ENCODE data around the gene DDX5.
"Not testable (repeated sequence)": the region's sequence is repeated elsewhere in the genome, so short reads cannot be mapped to it uniquely, and the experiment has no call there.

The DDX5 gene

GRCh38 chr17:64491034-64491860 lies 14.8 kb downstream of the DDX5 start:
- no peak for DNase-seq

- DNase-seq, result no peak
These were observed 17.8 kb downstream of the DDX5 start for GRCh38 chr17:64488301-64488700.

- DNase-seq, result no peak
These were observed 21.7 kb downstream of the DDX5 start for GRCh38 chr17:64484380-64484779.

- no peak for DNase-seq
These were observed 25.1 kb downstream of the DDX5 start for GRCh38 chr17:64480951-64481350.

- DNase-seq, result no peak
These were observed 28.2 kb downstream of the DDX5 start for GRCh38 chr17:64477849-64478248.

GRCh38 chr17:64472564-64472963 lies 33.5 kb downstream of the DDX5 start:
- DNase-seq, result no peak

GRCh38 chr17:64471440-64471839 lies 34.6 kb downstream of the DDX5 start:
- DNase-seq, result no peak

GRCh38 chr17:64470625-64471024 lies 35.5 kb downstream of the DDX5 start:
- no peak for DNase-seq

GRCh38 chr17:64466834-64467233 lies 39.3 kb downstream of the DDX5 start:
- DNase-seq, result not testable (repeated sequence)

GRCh38 chr17:64466019-64466735 lies 39.9 kb downstream of the DDX5 start:
- no peak for DNase-seq

GRCh38 chr17:64461788-64462187 lies 44.3 kb downstream of the DDX5 start:
- no peak for DNase-seq

- DNase-seq, result no peak
These were observed 45.1 kb downstream of the DDX5 start for GRCh38 chr17:64460955-64461354.

GRCh38 chr17:64459818-64460217 lies 46.3 kb downstream of the DDX5 start:
- DNase-seq, result not testable (repeated sequence)

- DNase-seq, result no peak
These were observed 46.8 kb downstream of the DDX5 start for GRCh38 chr17:64459284-64459747.

- no peak for DNase-seq
These were observed 47.3 kb downstream of the DDX5 start for GRCh38 chr17:64458756-64459155.

GRCh38 chr17:64457156-64457555 lies 48.9 kb downstream of the DDX5 start:
- no peak for DNase-seq

GRCh38 chr17:64455993-64456885 lies 49.9 kb downstream of the DDX5 start:
- no peak for DNase-seq

GRCh38 chr17:64449545-64449944 lies 56.5 kb downstream of the DDX5 start:
- DNase-seq, result no peak

- no peak for DNase-seq
These were observed 57.2 kb downstream of the DDX5 start, which contains the start of gene MILR1 for GRCh38 chr17:64448665-64449512. Gene MILR1, plus strand, starts transcription at chr17:64449115. Its CDS starts 54 bp downstream, at chr17:64449169.

Data from right forelimb (tissue), 1 donor.